Measurements from ENCODE around the gene NAALADL2.
"Not testable (repeated sequence)": the region's sequence is repeated elsewhere in the genome, so short reads cannot be mapped to it uniquely, and the experiment has no call there.

The NAALADL2 gene

GRCh38 chr3:175826759-175827158 lies 967.6 kb downstream of the NAALADL2 start:
- TF ChIP-seq CTCF (IDR thresholded peaks at IDR 0.05; ENCODE audit: low read depth, low read length), result no peak
- no peak for DNase-seq (ENCODE audit: extremely low read depth, low read depth)

GRCh38 chr3:175829809-175830208 lies 970.7 kb downstream of the NAALADL2 start:
- not testable (repeated sequence) for DNase-seq (ENCODE audit: extremely low read depth, low read depth)

GRCh38 chr3:175835763-175836162 lies 976.6 kb downstream of the NAALADL2 start:
- DNase-seq (ENCODE audit: extremely low read depth, low read depth), result not testable (repeated sequence)

- no peak for TF ChIP-seq CTCF (IDR thresholded peaks at IDR 0.05; ENCODE audit: low read depth, low read length)
- DNase-seq (ENCODE audit: extremely low read depth, low read depth), result no peak
These were observed 977.5 kb downstream of the NAALADL2 start for GRCh38 chr3:175836617-175837016.

- no peak for TF ChIP-seq CTCF (IDR thresholded peaks at IDR 0.05; ENCODE audit: low read depth, low read length)
- DNase-seq (ENCODE audit: extremely low read depth, low read depth), result no peak
These were observed 978.8 kb downstream of the NAALADL2 start for GRCh38 chr3:175837962-175838361.

GRCh38 chr3:175839366-175840005 lies 980.4 kb downstream of the NAALADL2 start:
- DNase-seq (ENCODE audit: extremely low read depth, low read depth), result no peak
- TF ChIP-seq CTCF (IDR thresholded peaks at IDR 0.05; ENCODE audit: low read depth, low read length), result no peak

- no peak for TF ChIP-seq CTCF (IDR thresholded peaks at IDR 0.05; ENCODE audit: low read depth, low read length)
- no peak for DNase-seq (ENCODE audit: extremely low read depth, low read depth)
These were observed 992.4 kb downstream of the NAALADL2 start for GRCh38 chr3:175851541-175851940.

- DNase-seq (ENCODE audit: extremely low read depth, low read depth), result no peak
- TF ChIP-seq CTCF (IDR thresholded peaks at IDR 0.05; ENCODE audit: low read depth, low read length), result no peak
These were observed 993.4 kb downstream of the NAALADL2 start for GRCh38 chr3:175852560-175852959.
